Body of pancreas (tissue), 4 donors: Measurements from ENCODE around the gene CPNE9.

Source experiments
- POLR2A ChIP-seq, 3 donors: fragments of 450-650 bp; IDR thresholded peaks; one replicate each; pipeline ENCODE4 v1.6.1; 2016; ENCODE audit warnings: antibody characterized with exemption in 3 of 3, mild to moderate bottlenecking in 2 of 3
- TF ChIP-seq, protein P1 (sequence below), 7 experiments: fragments of 450-650 bp in 4 of 7; fragments of 200-600 bp in 3 of 7; sonication (generic) in 3 of 7; IDR thresholded peaks; one replicate each; pipeline ENCODE4 v1.5.1; 2016 to 2019; ENCODE audit warnings: antibody characterized with exemption in 7 of 7

DNA sequence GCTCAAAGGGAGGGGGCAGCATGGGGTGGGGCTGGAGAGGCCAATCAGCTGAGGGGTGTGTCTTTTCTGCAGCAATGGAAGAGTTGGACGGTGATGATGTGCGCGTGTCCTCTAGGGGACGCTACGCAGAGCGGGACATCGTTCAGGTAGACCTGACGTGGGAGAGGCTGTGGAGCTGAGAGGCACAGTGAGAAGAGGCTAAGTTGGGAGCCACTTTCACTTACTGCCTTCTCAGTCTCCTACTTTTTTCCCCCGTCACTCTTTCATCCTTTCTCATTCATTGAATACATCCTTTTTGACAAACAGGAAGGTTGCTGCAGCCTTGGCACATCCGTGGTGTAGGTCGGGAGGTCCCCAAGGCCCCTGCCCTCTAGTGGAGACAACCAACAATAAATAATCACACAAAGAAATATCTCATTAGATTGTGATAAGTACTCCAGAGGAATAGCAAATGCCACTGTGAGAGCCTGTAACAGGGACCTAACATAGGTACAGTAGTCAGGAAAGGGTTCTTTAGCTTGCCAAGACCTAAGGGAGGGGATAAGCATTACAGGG, 23.5 kb downstream of the CPNE9 start:
- TF ChIP-seq, protein P1, sequence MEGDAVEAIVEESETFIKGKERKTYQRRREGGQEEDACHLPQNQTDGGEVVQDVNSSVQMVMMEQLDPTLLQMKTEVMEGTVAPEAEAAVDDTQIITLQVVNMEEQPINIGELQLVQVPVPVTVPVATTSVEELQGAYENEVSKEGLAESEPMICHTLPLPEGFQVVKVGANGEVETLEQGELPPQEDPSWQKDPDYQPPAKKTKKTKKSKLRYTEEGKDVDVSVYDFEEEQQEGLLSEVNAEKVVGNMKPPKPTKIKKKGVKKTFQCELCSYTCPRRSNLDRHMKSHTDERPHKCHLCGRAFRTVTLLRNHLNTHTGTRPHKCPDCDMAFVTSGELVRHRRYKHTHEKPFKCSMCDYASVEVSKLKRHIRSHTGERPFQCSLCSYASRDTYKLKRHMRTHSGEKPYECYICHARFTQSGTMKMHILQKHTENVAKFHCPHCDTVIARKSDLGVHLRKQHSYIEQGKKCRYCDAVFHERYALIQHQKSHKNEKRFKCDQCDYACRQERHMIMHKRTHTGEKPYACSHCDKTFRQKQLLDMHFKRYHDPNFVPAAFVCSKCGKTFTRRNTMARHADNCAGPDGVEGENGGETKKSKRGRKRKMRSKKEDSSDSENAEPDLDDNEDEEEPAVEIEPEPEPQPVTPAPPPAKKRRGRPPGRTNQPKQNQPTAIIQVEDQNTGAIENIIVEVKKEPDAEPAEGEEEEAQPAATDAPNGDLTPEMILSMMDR (IDR thresholded peaks at IDR 0.05), result peak in 4 of 7 experiments; percentile 7 to 19 (median 10)
- no peak for TF ChIP-seq POLR2A (IDR thresholded peaks at IDR 0.05)
